NCI-H748 (cell line): ENCODE results near the gene STARD4.

Source experiments
- DNase-seq: peaks from one replicate; lab custom pipeline; 2025; ENCODE audit not compliant: unreplicated experiment; lab: John Stamatoyannopoulos, UW

The STARD4 gene

DNA sequence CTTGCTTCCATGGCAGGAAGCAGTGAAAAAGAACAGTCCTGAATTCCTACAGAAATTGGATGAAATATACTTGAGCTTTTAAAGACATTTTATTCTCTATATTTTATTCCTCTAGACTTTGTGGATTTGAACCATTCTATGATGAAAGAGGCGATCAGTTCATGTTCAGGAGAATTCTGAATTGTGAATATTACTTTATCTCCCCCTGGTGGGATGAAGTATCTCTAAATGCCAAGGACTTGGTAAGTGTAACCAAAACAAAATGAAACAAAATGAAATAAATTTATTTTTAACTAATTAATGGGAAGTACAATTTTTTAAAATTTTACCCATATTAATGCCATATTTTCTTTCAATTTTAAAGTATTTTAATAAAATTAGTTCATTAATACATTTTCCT lies 34.1 kb downstream of the STARD4 start:
- peak; percentile 6 for DNase-seq

DNA sequence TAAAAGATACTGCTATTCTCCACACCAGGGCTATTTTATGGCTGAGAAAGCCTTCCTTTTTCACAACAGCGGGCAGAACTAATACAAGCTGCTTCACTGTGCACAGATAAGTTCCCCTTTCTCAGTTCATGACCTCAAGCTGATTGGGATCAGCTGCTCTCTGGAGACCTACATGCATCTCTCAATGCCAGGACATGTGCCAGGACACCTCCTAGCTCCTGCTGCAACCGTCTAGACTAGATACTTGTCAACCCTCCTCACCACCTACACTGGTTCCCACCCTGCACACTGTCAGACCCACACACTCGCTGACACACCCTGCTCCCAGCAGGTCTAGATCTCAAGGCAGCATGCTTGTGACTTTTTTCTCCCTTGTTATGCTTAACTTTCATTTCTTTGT lies 39.8 kb downstream of the STARD4 start:
- DNase-seq: no peak

DNA sequence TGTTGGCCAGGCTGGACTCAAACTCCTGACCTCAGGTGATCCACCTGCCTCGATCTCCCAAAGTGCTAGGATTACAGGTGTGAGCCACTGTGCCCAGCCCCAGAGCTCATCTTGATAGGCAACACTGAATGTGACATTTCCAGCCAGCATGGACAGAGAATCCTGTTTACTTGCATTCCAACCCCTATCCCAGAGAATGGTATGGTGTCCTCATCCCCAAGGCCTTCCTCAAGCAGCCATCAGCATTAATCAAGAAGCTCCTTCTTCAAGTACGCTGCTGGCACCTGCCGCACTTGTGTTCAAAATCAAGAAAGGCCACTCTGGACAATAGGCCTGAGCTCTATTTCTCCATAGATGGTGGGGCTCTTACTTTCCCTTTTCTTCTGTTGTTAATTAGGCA lies 40.2 kb downstream of the STARD4 start:
- no peak for DNase-seq

DNA sequence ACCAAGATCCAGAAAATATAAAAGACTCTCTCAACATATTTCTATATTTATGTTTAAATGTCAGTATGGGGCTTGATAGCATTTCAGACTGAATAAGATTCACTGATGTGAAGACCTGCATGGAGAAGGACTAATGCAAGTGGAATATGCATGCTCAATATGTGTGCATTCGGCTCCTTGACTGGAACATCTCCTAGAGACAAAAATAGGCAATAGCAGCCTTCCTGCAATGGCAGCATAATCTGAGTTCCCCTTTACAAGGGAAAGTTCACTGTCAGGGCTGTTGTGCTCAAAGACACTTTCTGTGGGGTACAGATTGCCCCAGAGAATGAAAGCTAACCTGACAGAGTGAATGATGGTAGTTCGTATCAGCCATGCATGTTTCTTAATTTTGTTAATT lies 42.4 kb downstream of the STARD4 start:
- no peak for DNase-seq

DNA sequence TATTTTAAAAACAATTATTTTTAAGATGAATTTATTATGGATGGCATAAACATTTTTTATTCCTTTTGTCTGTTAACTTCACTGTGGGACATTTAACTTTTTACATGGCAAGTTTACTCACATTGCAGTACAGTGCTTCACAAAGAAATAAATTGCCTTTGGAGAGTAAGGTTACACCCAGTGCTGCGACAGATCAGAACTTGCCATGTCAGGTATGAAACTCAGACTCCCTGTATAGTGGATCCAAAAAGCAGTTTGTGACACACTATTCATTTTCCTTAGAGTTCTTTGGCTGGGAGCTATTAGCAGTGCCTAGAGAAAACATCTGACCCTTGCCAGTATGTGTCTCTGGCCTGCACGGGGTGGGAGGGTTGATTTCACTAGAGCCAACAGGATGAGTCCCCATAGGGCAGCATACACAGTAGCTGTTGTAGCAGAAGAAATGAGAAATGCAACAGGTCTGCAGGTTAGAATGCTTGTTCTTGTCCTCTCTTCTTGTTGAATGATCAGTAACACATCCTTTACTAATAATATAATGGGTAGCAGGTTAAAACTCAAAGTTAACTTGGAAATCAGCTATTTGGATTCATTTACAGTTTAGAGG lies 42.9 kb downstream of the STARD4 start:
- DNase-seq: no peak

DNA sequence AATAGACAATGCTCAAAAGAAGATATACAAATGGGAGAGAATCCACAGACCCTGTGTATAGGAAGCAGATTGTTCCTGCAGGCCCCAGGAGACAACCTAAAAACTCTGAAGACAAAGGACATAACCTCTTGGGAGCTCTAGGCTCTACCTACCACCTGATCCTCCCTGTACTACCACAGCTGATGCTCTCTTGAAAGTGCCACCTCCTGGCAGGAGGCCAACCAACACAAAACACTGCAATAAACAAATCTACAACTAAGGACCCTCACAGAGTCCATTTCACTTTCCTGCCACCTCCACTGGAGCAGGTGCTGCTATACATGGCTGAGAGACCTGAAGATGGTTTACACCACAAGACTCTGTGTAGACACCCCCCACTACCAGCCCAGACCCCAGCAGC lies 49.0 kb downstream of the STARD4 start:
- peak; percentile 86 for DNase-seq

DNA sequence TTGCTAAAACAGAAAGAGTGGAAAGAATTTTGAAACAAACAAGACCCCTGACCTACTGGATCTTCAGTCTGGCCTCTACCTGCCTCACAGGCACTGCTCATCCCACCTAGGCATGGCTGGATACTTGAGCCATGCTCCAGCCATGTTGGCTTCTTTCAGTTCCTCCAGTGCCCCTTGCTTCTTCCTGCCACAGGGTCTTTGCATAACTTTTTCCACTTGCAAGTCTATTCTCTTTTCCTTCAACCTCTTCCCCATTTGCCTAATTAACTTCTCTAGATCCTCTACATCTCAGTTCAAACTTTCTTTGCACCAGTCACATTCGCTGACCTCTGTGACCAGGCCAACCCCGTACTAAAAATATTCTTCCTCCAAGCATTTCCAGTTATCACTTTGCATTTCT lies 50.4 kb downstream of the STARD4 start:
- no peak for DNase-seq

DNA sequence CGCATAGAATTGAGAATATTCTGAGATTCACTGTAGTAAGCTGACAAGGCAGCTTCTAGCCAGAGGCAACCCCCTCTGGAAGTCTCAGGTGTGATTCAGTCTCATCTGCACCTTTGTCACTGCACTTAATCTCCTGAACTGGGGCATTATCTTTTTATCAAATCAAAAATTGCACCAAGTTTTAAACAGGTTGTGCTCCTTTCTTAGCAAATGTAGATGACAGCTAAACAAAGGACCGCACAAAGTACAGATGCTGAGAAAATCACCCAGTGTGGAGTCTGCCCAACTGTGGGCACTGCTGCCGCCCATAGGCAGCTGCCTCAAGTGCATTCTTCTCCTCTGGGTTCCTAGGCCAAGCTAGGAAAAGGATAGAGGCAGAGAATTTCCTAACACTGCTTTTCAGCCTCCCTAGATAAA lies 51.1 kb downstream of the STARD4 start:
- DNase-seq: peak; percentile 83

DNA sequence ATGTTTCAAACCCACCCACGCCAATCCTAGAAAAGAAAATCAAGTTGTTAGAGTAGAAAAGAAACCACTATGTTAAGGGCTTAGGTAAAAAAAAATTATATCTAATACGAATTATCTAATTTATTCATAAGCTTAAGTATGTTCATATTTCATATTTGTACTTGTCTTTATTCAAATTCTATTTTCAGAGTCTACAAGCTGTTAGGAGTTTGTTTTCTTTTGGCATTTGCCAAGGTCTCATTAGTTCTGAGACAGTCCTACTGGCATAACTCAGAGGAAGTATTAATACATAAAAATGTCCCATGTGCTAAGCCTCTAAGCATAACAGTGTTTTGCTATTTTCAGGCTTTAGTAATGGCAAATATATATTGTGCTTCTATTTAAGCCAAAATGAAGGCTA lies 57.6 kb downstream of the STARD4 start:
- DNase-seq: no peak

DNA sequence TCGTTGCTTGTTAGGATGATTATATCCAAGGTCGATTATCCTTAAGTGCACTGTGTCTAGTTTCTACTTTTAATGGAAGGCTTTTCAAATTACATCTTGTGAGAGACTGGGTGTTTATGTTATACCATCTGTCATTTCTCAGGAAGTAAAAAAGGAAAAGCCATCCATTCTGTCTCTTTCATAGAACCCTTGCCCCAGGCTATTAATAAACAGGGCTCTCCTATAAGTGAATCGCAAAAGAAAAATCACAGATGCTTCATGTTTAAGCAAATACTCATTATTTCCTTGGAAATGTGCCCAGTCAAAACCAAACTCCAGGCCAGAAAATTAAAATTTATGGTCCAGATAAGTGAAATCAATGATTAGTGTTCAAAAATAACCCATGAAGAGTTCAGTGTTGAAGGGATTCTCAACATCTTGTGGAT lies 58.1 kb downstream of the STARD4 start:
- peak; percentile 91 for DNase-seq

DNA sequence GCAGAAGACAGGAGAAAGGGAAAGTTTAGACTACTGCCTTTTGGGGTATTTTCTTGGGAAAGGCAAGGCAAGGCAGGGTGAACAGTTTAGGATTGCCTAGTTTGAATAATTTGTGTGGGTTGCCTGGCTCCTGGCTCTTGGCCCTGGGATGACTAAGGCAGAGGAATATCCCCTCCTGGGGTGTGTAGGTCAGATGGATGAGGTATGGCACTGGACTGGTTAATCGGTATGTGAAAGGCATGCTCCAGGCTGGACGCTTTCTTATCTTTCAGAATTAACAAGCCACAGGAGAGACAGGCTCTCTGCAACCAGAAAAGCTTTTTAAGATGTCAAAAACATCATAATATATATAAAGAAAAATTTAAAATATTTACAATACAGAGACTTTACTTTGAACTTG lies 58.6 kb downstream of the STARD4 start:
- DNase-seq: peak; percentile 69

DNA sequence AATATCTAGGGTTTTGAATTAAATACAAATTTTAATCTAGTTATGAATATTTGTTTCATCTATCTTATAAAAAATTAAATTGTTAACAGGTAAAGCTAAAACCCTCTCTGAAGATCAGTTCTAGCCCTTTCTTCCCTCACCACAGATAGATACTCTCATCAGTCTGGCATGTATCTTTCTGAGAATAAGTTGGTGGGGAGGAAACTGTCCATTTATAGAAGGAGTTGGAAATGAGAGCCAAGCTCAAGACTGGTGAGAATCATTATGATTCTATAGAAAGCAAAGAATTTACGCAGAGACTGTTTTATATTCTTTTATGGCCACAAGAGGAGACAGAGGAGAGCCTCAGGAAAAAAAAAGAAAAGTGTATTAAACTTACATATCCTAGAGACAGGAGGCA lies 59.0 kb downstream of the STARD4 start:
- no peak for DNase-seq

DNA sequence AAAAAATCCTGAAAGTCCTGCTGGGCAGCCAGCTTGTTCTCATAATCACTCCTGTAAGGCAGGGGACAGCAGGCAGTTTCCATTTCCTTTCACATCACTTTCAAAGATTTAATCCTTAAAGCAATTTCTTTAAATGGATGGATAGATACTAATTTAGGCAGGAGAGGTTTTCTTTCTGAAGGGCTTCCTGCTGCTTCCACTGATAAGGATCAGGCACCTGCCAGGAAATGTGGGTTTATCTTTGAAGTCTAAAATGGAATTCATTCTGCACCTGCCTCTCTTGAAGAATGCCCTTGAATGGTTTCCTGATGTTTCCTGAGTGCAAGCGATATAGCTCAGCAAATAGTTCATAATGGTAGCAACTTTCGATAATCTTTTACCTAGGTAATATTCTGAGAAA lies 64.5 kb downstream of the STARD4 start:
- peak; percentile 78 for DNase-seq

DNA sequence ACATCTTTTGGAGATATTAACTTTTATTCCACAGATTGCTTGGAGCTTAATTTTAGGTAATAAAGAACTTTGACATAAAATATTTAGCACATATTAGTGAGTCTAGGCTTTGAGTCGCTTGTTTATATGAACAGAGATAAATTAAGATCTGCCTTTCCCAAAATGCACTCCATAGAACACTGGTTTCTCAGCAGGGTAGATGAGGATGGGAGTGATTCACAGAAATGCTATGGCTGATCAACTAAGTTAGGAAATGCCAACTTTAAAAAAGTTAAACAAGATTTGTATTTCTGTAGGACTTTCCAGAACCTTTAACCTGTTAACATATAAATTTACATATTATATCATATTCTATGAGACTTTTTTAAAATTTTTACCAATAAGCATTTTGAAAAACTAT lies 65.2 kb downstream of the STARD4 start:
- DNase-seq: no peak
